GM18951 (cell line): ENCODE data around the gene TNFRSF8.

ENCODE experiments used
- POLR2A ChIP-seq: IDR thresholded peaks from 4 replicates; pipeline ENCODE4 v1.6.1; 2011; ENCODE audit warnings: mild to moderate bottlenecking; ENCODE audit not compliant: insufficient read length, insufficient read depth; ENCODE audit errors: extremely low read depth
- in situ Hi-C: fragments of 300-500 bp; cut with MboI; formaldehyde crosslinking; loops from one replicate; pipeline ENCODE4 v1.12.0; 2022; ENCODE audit warnings: low sequenced_read_pairs, mixed read lengths, inconsistent platforms; ENCODE audit not compliant: unreplicated experiment

Gene TNFRSF8

DNA sequence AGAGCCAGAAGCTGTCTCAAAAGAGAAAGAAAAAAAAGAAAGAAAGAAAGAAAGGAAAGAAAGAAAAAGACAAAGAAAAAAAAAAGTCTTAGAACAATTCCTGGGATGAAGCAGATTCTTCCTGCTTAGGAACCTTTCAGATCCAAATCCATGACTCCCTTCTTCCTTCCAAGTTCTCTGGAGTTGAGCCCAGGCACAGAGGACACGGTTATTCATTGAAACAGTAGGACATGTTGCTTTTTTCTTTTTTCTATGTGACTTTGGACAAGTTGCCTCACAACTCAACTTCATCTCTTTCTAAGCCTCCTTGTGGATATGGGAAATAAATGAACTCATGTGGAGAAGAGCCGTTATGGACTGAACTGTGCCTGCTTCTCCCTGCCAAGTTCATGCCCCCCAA is 14.7 kb upstream of the TNFRSF8 start:
- in situ Hi-C loops, result no loop called here
- TF ChIP-seq POLR2A, result no peak

- in situ Hi-C loops, result no loop called here
- no peak for TF ChIP-seq POLR2A
Observed at GRCh38 chr1:12049616-12050015, 13.5 kb upstream of the TNFRSF8 start.

DNA sequence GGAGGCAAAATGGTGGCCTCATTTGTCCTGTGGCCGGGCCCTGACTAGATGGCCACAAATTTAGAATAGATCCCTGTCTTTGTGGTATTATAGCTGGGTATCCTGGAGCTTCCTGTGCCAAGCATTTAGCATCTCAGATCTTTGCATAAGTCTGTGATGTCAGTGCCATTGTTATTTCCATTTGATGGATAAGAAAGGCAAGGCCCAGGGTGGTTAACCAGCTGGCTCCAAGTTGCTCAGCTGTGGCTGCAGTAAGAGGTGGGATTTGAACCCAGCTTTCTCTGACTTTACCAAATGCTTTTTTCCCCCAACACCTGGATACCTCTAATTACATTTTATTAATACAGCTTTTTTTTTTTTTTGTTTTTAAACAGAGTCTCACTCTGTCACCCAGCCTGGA is 11.7 kb upstream of the TNFRSF8 start:
- no peak for TF ChIP-seq POLR2A
- in situ Hi-C loops, result no loop called here

DNA sequence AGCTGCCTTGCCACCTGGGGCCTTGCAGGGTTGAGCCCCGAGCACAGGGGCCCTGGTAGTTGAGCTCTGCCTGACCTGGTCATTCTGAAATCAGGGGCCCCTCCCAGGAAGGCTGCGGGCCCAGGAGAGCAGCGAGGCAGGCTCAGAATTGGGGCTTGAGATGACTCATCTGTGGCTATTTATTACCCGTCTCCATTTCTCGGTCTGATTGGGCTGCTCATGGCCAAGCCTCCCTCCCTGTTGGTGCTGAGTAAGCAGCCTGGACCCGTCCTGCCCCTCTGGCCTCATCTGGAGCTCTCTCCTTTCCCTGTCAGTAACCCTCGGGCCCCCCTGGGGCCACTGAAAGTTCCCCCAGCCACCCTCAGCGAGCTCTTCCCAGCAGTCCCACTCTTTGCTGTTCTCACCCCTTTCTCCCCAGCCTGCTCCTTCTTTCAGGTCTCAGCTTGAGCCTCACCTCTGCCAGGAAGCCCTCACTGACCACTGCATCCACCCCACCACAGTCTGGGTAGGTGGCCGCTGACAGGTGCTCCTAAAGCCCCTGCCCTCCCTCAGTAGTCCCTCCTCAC is 11.0 kb upstream of the TNFRSF8 start:
- peak; percentile 36 for TF ChIP-seq POLR2A
- in situ Hi-C loops, result no loop called here

GRCh38 chr1:12052997-12053686 is 10.0 kb upstream of the TNFRSF8 start:
- in situ Hi-C loops, result no loop called here

DNA sequence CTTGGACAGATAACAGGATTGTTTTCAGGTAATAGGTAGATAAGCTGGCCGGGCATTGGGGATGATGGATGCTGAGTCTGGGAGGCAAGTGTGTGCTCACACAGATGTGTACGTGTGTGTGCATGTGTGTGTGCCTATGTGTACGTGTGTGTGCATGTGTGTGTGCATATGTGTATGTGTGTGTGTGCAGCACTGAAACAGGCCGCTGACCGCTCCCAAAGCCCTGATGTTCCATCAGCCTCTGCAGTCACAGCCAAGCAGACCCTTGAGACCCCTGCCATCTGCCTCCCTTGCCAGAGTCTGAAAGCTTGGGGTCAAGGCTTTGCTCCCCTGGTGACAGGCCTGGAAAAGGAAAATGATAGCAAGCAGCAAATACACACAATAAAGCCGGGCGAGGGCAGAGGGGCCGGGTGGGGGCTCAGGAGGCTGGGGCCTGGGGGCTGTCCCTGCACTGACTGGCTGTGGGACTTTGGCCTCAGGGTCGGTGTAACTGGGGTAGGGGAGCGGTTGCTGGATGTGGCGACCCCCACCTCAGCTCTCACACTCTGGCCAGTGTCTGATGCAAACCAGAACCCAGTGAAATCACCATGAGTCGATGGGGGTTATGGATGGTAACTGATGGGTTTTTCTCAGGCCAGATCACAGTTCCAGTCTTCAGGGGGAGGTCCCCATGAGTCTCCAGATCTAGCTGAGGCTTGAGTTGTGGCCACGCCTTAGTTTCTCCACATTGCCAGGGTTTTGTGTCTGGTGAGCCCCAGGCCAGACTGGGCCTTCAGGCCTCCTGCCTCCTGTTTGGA is 9.2 kb upstream of the TNFRSF8 start:
- TF ChIP-seq POLR2A, result no peak
- in situ Hi-C loops, result no loop called here

More at GRCh38 chr1:12052997-12053686, 10.0 kb upstream of the TNFRSF8 start:
- TF ChIP-seq POLR2A, result no peak

- TF ChIP-seq POLR2A, result no peak
- in situ Hi-C loops, result no loop called here
Observed at GRCh38 chr1:12055259-12055658, 7.8 kb upstream of the TNFRSF8 start.

GRCh38 chr1:12056331-12056841 is 6.7 kb upstream of the TNFRSF8 start:
- in situ Hi-C loops, result no loop called here
- TF ChIP-seq POLR2A, result no peak

DNA sequence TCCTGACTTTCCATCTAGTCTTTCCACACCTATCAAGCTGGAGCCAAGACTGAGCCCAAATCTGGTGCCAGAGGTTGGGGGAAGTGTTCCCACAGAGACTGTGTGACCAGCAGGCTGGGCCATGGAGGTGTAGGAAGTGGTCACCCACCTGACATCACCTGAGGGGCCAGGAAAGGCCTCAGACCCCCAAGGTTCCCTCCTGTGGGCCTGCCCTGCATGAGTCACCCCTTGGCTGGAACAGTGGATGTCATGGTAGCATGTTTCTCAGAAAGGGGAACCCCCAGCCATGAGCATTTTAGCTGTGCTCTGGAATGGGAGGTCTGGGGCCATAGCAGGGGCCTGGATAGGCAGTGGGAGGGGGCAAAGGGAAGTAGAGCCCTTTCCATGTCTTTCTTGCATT is 5.7 kb upstream of the TNFRSF8 start:
- in situ Hi-C loops, result no loop called here
- TF ChIP-seq POLR2A, result no peak

GRCh38 chr1:12057940-12058687 is 5.0 kb upstream of the TNFRSF8 start:
- in situ Hi-C loops, result no loop called here
- no peak for TF ChIP-seq POLR2A

- TF ChIP-seq POLR2A, result no peak
- in situ Hi-C loops, result no loop called here
Observed at GRCh38 chr1:12059226-12059625, 3.9 kb upstream of the TNFRSF8 start.

DNA sequence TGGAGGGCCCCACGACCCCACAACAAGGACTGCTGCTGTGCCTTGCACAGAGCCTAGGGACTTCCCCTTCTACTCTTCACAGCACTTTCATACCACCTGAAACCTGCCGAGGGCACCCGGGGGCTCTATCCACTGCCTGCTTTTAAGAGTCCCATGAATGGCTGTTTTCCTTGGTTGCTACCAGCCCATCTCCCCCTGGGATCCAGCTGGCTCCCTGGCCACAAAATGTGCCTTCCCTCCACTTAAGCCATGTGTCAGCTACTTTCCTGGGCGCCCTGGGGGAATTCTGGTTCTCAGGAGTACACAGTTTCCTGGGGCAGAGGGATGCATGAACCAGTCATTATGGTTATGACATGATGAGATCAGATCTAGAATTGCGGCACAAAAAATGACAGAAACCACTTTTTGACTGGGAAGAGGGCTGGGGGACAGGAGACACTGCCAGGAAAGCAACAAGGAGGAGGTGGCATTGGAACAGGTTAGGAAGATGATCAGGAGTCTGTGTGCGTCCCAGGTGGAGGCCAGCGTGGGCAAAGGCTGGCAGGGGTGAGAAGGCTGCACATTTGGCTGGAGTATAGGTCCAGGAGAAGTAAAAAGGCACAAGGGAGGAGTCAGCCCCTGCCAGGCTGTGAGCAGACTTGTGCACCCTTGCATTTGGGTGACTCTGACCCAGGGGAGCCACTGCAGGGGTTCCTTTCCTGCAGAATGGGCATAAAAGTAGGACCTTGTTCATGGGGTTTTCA is 3.2 kb upstream of the TNFRSF8 start:
- no peak for TF ChIP-seq POLR2A
- in situ Hi-C loops, result no loop called here
